ENCODE data around the gene C16orf95.

GRCh38 chr16:87264634-87265033 is 52.6 kb downstream of the C16orf95 start:
- TF ChIP-seq TP53 (CRISPR knock-in tag; IDR thresholded peaks at IDR 0.05): no peak
- no peak for TF ChIP-seq POLR2A (IDR thresholded peaks at IDR 0.05; ENCODE audit: low read length)
- no peak for TF ChIP-seq CTCF (IDR thresholded peaks at IDR 0.05)
- TF ChIP-seq EP300 (IDR thresholded peaks at IDR 0.05): no peak
- no peak for TF ChIP-seq SREBF2 (IDR thresholded peaks at IDR 0.05)

Data from A549 (cell line).